ENCODE data around the gene TSPAN10. TPM values are rescaled to one million over a fixed set of nuclear protein-coding genes. Genes with fewer than 3 reads are reported as not detected.
A peak's percentile ranks its signal among the peaks of the same experiment; 100 is the strongest.
"Not testable (repeated sequence)": the region's sequence is repeated elsewhere in the genome, so short reads cannot be mapped to it uniquely, and the experiment has no call there.

TSPAN10 gene
- total RNA-seq, 1 donor from 2014 or later = 0.52 TPM

- H3K4me1 ChIP-seq (ENCODE audit: control insufficient read depth in 3 of 3, insufficient read depth in 3 of 3, low read length in 3 of 3) = peaks cover 0 to 18% (median 3%) of the 10 kb centered on the region in 3 donors
- H3K27me3 ChIP-seq (ENCODE audit: control insufficient read depth in 3 of 3, insufficient read depth in 3 of 3, low read length in 3 of 3) = no peaks in the 10 kb centered on the region
- no peak overlapping the region for H3K9ac ChIP-seq (ENCODE audit: low read depth in 1 of 3, low read length in 3 of 3)
- H3K36me3 ChIP-seq (ENCODE audit: control insufficient read depth in 3 of 3, insufficient read depth in 3 of 3, low read length in 3 of 3) = peaks cover 61 to 75% (median 64%) of the 10 kb centered on the region in 3 donors
- H3K4me3 ChIP-seq (ENCODE audit: low read length in 3 of 3) = no peak overlapping the region
- no peak overlapping the region for H3K27ac ChIP-seq (ENCODE audit: low read depth, low read length)
- H3K9me3 ChIP-seq (ENCODE audit: control insufficient read depth in 3 of 3, low read length in 3 of 3) = no peaks in the 10 kb centered on the region
Observed at GRCh38 chr17:81608082-81608481, 28.9 kb upstream of the TSPAN10 start.

GRCh38 chr17:81608605-81609004 lies 28.4 kb upstream of the TSPAN10 start:
- Histone ChIP-seq H3K9ac (ENCODE audit: low read depth in 1 of 3, low read length in 3 of 3) (no peak overlapping the region), H3K4me3 (ENCODE audit: low read length in 3 of 3) (no peak overlapping the region), H3K9me3 (ENCODE audit: control insufficient read depth in 3 of 3, low read length in 3 of 3) (no peaks in the 10 kb centered on the region), H3K4me1 (ENCODE audit: control insufficient read depth in 3 of 3, insufficient read depth in 3 of 3, low read length in 3 of 3) (peaks cover 1 to 22% (median 5%) of the 10 kb centered on the region in 3 donors), H3K36me3 (ENCODE audit: control insufficient read depth in 3 of 3, insufficient read depth in 3 of 3, low read length in 3 of 3) (peaks cover 59 to 78% (median 68%) of the 10 kb centered on the region in 3 donors), H3K27me3 (ENCODE audit: control insufficient read depth in 3 of 3, insufficient read depth in 3 of 3, low read length in 3 of 3) (no peaks in the 10 kb centered on the region), H3K27ac (ENCODE audit: low read depth, low read length) (no peak overlapping the region)

- H3K4me1 ChIP-seq (ENCODE audit: control insufficient read depth in 3 of 3, insufficient read depth in 3 of 3, low read length in 3 of 3) = peaks cover 8 to 32% (median 14%) of the 10 kb centered on the region in 3 donors
- H3K27ac ChIP-seq (ENCODE audit: low read depth, low read length) = peak overlapping the region; percentile 12
- no peak overlapping the region for H3K4me3 ChIP-seq (ENCODE audit: low read length in 3 of 3)
- H3K36me3 ChIP-seq (ENCODE audit: control insufficient read depth in 3 of 3, insufficient read depth in 3 of 3, low read length in 3 of 3) = peaks cover 50 to 76% (median 62%) of the 10 kb centered on the region in 3 donors
- peak overlapping the region in 1 of 3 donors; percentile 54 for H3K9ac ChIP-seq (ENCODE audit: low read depth in 1 of 3, low read length in 3 of 3)
- H3K27me3 ChIP-seq (ENCODE audit: control insufficient read depth in 3 of 3, insufficient read depth in 3 of 3, low read length in 3 of 3) = no peaks in the 10 kb centered on the region
- no peaks in the 10 kb centered on the region for H3K9me3 ChIP-seq (ENCODE audit: control insufficient read depth in 3 of 3, low read length in 3 of 3)
Observed at GRCh38 chr17:81609541-81610311, 27.3 kb upstream of the TSPAN10 start.

- no peak overlapping the region for H3K27ac ChIP-seq (ENCODE audit: low read depth, low read length)
- no peak overlapping the region for H3K4me3 ChIP-seq (ENCODE audit: low read length in 3 of 3)
- H3K9ac ChIP-seq (ENCODE audit: low read depth in 1 of 3, low read length in 3 of 3) = peak overlapping the region in 1 of 3 donors; percentile 40
- H3K4me1 ChIP-seq (ENCODE audit: control insufficient read depth in 3 of 3, insufficient read depth in 3 of 3, low read length in 3 of 3) = peaks cover 15 to 36% (median 16%) of the 10 kb centered on the region in 3 donors
- no peaks in the 10 kb centered on the region for H3K9me3 ChIP-seq (ENCODE audit: control insufficient read depth in 3 of 3, low read length in 3 of 3)
- H3K27me3 ChIP-seq (ENCODE audit: control insufficient read depth in 3 of 3, insufficient read depth in 3 of 3, low read length in 3 of 3) = no peaks in the 10 kb centered on the region
- H3K36me3 ChIP-seq (ENCODE audit: control insufficient read depth in 3 of 3, insufficient read depth in 3 of 3, low read length in 3 of 3) = peaks cover 45 to 69% (median 52%) of the 10 kb centered on the region in 3 donors
Observed at GRCh38 chr17:81612172-81612970, 24.6 kb upstream of the TSPAN10 start.

- Histone ChIP-seq H3K9me3 (ENCODE audit: control insufficient read depth in 3 of 3, low read length in 3 of 3) (no peaks in the 10 kb centered on the region), H3K4me3 (ENCODE audit: low read length in 3 of 3) (no peak overlapping the region), H3K9ac (ENCODE audit: low read depth in 1 of 3, low read length in 3 of 3) (no peak overlapping the region), H3K4me1 (ENCODE audit: control insufficient read depth in 3 of 3, insufficient read depth in 3 of 3, low read length in 3 of 3) (peaks cover 15 to 27% (median 16%) of the 10 kb centered on the region in 3 donors), H3K27me3 (ENCODE audit: control insufficient read depth in 3 of 3, insufficient read depth in 3 of 3, low read length in 3 of 3) (no peaks in the 10 kb centered on the region), H3K36me3 (ENCODE audit: control insufficient read depth in 3 of 3, insufficient read depth in 3 of 3, low read length in 3 of 3) (peaks cover 25 to 46% (median 29%) of the 10 kb centered on the region in 3 donors), H3K27ac (ENCODE audit: low read depth, low read length) (no peak overlapping the region)
Observed at GRCh38 chr17:81615401-81615930, 21.5 kb upstream of the TSPAN10 start.

- no peaks in the 10 kb centered on the region for H3K9me3 ChIP-seq (ENCODE audit: control insufficient read depth in 3 of 3, low read length in 3 of 3)
- no peak overlapping the region for H3K27ac ChIP-seq (ENCODE audit: low read depth, low read length)
- H3K27me3 ChIP-seq (ENCODE audit: control insufficient read depth in 3 of 3, insufficient read depth in 3 of 3, low read length in 3 of 3) = no peaks in the 10 kb centered on the region
- peaks cover 38 to 60% (median 41%) of the 10 kb centered on the region in 3 donors for H3K36me3 ChIP-seq (ENCODE audit: control insufficient read depth in 3 of 3, insufficient read depth in 3 of 3, low read length in 3 of 3)
- H3K9ac ChIP-seq (ENCODE audit: low read depth in 1 of 3, low read length in 3 of 3) = no peak overlapping the region
- no peak overlapping the region for H3K4me3 ChIP-seq (ENCODE audit: low read length in 3 of 3)
- H3K4me1 ChIP-seq (ENCODE audit: control insufficient read depth in 3 of 3, insufficient read depth in 3 of 3, low read length in 3 of 3) = peaks cover 21 to 35% (median 22%) of the 10 kb centered on the region in 3 donors
Observed at GRCh38 chr17:81616877-81617276, 20.1 kb upstream of the TSPAN10 start.

- H3K9me3 ChIP-seq (ENCODE audit: control insufficient read depth in 3 of 3, low read length in 3 of 3); H3K4me3 ChIP-seq (ENCODE audit: low read length in 3 of 3); H3K27me3 ChIP-seq (ENCODE audit: control insufficient read depth in 3 of 3, insufficient read depth in 3 of 3, low read length in 3 of 3); H3K27ac ChIP-seq (ENCODE audit: low read depth, low read length); H3K9ac ChIP-seq (ENCODE audit: low read depth in 1 of 3, low read length in 3 of 3): not testable (repeated sequence)
- Histone ChIP-seq H3K4me1 (ENCODE audit: control insufficient read depth in 3 of 3, insufficient read depth in 3 of 3, low read length in 3 of 3) (peaks cover 18 to 26% (median 22%) of the 10 kb centered on the region in 3 donors), H3K36me3 (ENCODE audit: control insufficient read depth in 3 of 3, insufficient read depth in 3 of 3, low read length in 3 of 3) (peaks cover 31 to 57% (median 35%) of the 10 kb centered on the region in 3 donors)
Observed at GRCh38 chr17:81618307-81618706, 18.7 kb upstream of the TSPAN10 start.

- Histone ChIP-seq H3K4me1 (ENCODE audit: control insufficient read depth in 3 of 3, insufficient read depth in 3 of 3, low read length in 3 of 3) (peaks cover 5 to 9% (median 6%) of the 10 kb centered on the region in 3 donors), H3K9me3 (ENCODE audit: control insufficient read depth in 3 of 3, low read length in 3 of 3) (no peaks in the 10 kb centered on the region), H3K27me3 (ENCODE audit: control insufficient read depth in 3 of 3, insufficient read depth in 3 of 3, low read length in 3 of 3) (no peaks in the 10 kb centered on the region), H3K36me3 (ENCODE audit: control insufficient read depth in 3 of 3, insufficient read depth in 3 of 3, low read length in 3 of 3) (peaks cover 44 to 61% (median 45%) of the 10 kb centered on the region in 3 donors), H3K9ac (ENCODE audit: low read depth in 1 of 3, low read length in 3 of 3) (peak overlapping the region in 1 of 3 donors; percentile 10), H3K27ac (ENCODE audit: low read depth, low read length) (no peak overlapping the region), H3K4me3 (ENCODE audit: low read length in 3 of 3) (no peak overlapping the region)
Observed at GRCh38 chr17:81621494-81622130, 15.4 kb upstream of the TSPAN10 start.

- Histone ChIP-seq H3K36me3 (ENCODE audit: control insufficient read depth in 3 of 3, insufficient read depth in 3 of 3, low read length in 3 of 3) (peaks cover 13 to 32% (median 29%) of the 10 kb centered on the region in 3 donors), H3K9me3 (ENCODE audit: control insufficient read depth in 3 of 3, low read length in 3 of 3) (no peaks in the 10 kb centered on the region), H3K9ac (ENCODE audit: low read depth in 1 of 3, low read length in 3 of 3) (peak overlapping the region in 1 of 3 donors; percentile 3), H3K4me3 (ENCODE audit: low read length in 3 of 3) (no peak overlapping the region), H3K4me1 (ENCODE audit: control insufficient read depth in 3 of 3, insufficient read depth in 3 of 3, low read length in 3 of 3) (peaks cover 3 to 17% (median 14%) of the 10 kb centered on the region in 3 donors), H3K27ac (ENCODE audit: low read depth, low read length) (no peak overlapping the region), H3K27me3 (ENCODE audit: control insufficient read depth in 3 of 3, insufficient read depth in 3 of 3, low read length in 3 of 3) (no peaks in the 10 kb centered on the region)
Observed at GRCh38 chr17:81630274-81630673, 6.7 kb upstream of the TSPAN10 start.
